ENCODE measurements around the gene CLPX. TPM values are rescaled to one million over a fixed set of nuclear protein-coding genes. Genes with fewer than 3 reads are reported as not detected.
"Not testable (repeated sequence)": the region's sequence is repeated elsewhere in the genome, so short reads cannot be mapped to it uniquely, and the experiment has no call there.

CLPX gene
- total and polyA plus RNA-seq, 4 donors, result 45.2 to 55.2 (median 47.5) TPM

GRCh38 chr15:65156692-65157091, 28.4 kb downstream of the CLPX start:
- Histone ChIP-seq H3K27ac (ENCODE audit: low read depth, low read length) (no peak overlapping the region), H3K27me3 (ENCODE audit: control insufficient read depth, insufficient read depth, low read length) (no peaks in the 10 kb centered on the region), H3K4me1 (ENCODE audit: control insufficient read depth, insufficient read depth, low read length) (no peaks in the 10 kb centered on the region), H3K36me3 (ENCODE audit: control insufficient read depth, insufficient read depth, low read length) (peaks cover 19% of the 10 kb centered on the region), H3K9me3 (ENCODE audit: control insufficient read depth, insufficient read depth, low read length) (no peaks in the 10 kb centered on the region), H3K4me3 (ENCODE audit: low read depth, low read length) (no peak overlapping the region)
- DNase-seq (ENCODE audit: low read depth in 4 of 6, low spot score in 6 of 6), result peak in 1 of 6 donors; percentile 19
- no CpG with 5 or more reads among the region's 5 CpGs for WGBS (ENCODE audit: insufficient coverage)

- Histone ChIP-seq H3K9me3 (ENCODE audit: control insufficient read depth, insufficient read depth, low read length) (no peaks in the 10 kb centered on the region), H3K27me3 (ENCODE audit: control insufficient read depth, insufficient read depth, low read length) (no peaks in the 10 kb centered on the region), H3K27ac (ENCODE audit: low read depth, low read length) (no peak overlapping the region), H3K4me1 (ENCODE audit: control insufficient read depth, insufficient read depth, low read length) (no peaks in the 10 kb centered on the region), H3K36me3 (ENCODE audit: control insufficient read depth, insufficient read depth, low read length) (peaks cover 22% of the 10 kb centered on the region), H3K4me3 (ENCODE audit: low read depth, low read length) (no peak overlapping the region)
- DNase-seq (ENCODE audit: low read depth in 4 of 6, low spot score in 6 of 6), result no peak
- WGBS (ENCODE audit: insufficient coverage), result 77% methylated on average over 2 of the region's 6 CpGs
These were observed 30.4 kb downstream of the CLPX start for GRCh38 chr15:65154720-65155119.

- Histone ChIP-seq H3K4me1 (ENCODE audit: control insufficient read depth, insufficient read depth, low read length) (no peaks in the 10 kb centered on the region), H3K27ac (ENCODE audit: low read depth, low read length) (no peak overlapping the region), H3K36me3 (ENCODE audit: control insufficient read depth, insufficient read depth, low read length) (peaks cover 16% of the 10 kb centered on the region), H3K27me3 (ENCODE audit: control insufficient read depth, insufficient read depth, low read length) (no peaks in the 10 kb centered on the region), H3K9me3 (ENCODE audit: control insufficient read depth, insufficient read depth, low read length) (no peaks in the 10 kb centered on the region), H3K4me3 (ENCODE audit: low read depth, low read length) (no peak overlapping the region)
- DNase-seq (ENCODE audit: low read depth in 4 of 6, low spot score in 6 of 6), result no peak
- WGBS (ENCODE audit: insufficient coverage), result no CpG with 5 or more reads among the region's 3 CpGs
These were observed 37.2 kb downstream of the CLPX start for GRCh38 chr15:65147902-65148301.

GRCh38 chr15:65146438-65146837, 38.7 kb downstream of the CLPX start:
- no peaks in the 10 kb centered on the region for H3K9me3 ChIP-seq (ENCODE audit: control insufficient read depth, insufficient read depth, low read length)
- H3K36me3 ChIP-seq (ENCODE audit: control insufficient read depth, insufficient read depth, low read length), result peaks cover 10% of the 10 kb centered on the region
- WGBS (ENCODE audit: insufficient coverage), result 80% methylated on average over 1 of the region's 4 CpGs
- no peak for DNase-seq (ENCODE audit: low read depth in 4 of 6, low spot score in 6 of 6)
- no peak overlapping the region for H3K27ac ChIP-seq (ENCODE audit: low read depth, low read length)
- no peak overlapping the region for H3K4me3 ChIP-seq (ENCODE audit: low read depth, low read length)
- H3K4me1 ChIP-seq (ENCODE audit: control insufficient read depth, insufficient read depth, low read length), result no peaks in the 10 kb centered on the region
- no peaks in the 10 kb centered on the region for H3K27me3 ChIP-seq (ENCODE audit: control insufficient read depth, insufficient read depth, low read length)

- not testable (repeated sequence) for H3K4me1 ChIP-seq (ENCODE audit: control insufficient read depth, insufficient read depth, low read length); H3K4me3 ChIP-seq (ENCODE audit: low read depth, low read length); H3K36me3 ChIP-seq (ENCODE audit: control insufficient read depth, insufficient read depth, low read length); DNase-seq (ENCODE audit: low read depth in 4 of 6, low spot score in 6 of 6); H3K27ac ChIP-seq (ENCODE audit: low read depth, low read length); H3K27me3 ChIP-seq (ENCODE audit: control insufficient read depth, insufficient read depth, low read length); H3K9me3 ChIP-seq (ENCODE audit: control insufficient read depth, insufficient read depth, low read length)
- WGBS (ENCODE audit: insufficient coverage), result 100% methylated on average over 2 of the region's 6 CpGs
These were observed 46.5 kb downstream of the CLPX start for GRCh38 chr15:65138631-65139030.

- H3K27ac ChIP-seq (ENCODE audit: low read depth, low read length); H3K4me1 ChIP-seq (ENCODE audit: control insufficient read depth, insufficient read depth, low read length); DNase-seq (ENCODE audit: low read depth in 4 of 6, low spot score in 6 of 6); H3K36me3 ChIP-seq (ENCODE audit: control insufficient read depth, insufficient read depth, low read length); H3K27me3 ChIP-seq (ENCODE audit: control insufficient read depth, insufficient read depth, low read length); H3K9me3 ChIP-seq (ENCODE audit: control insufficient read depth, insufficient read depth, low read length); H3K4me3 ChIP-seq (ENCODE audit: low read depth, low read length): not testable (repeated sequence)
- WGBS (ENCODE audit: insufficient coverage), result 100% methylated on average over 2 of the region's 4 CpGs
These were observed 47.2 kb downstream of the CLPX start for GRCh38 chr15:65137893-65138292.

GRCh38 chr15:65137089-65137488, 48.1 kb downstream of the CLPX start:
- not testable (repeated sequence) for H3K27ac ChIP-seq (ENCODE audit: low read depth, low read length); H3K4me3 ChIP-seq (ENCODE audit: low read depth, low read length); H3K9me3 ChIP-seq (ENCODE audit: control insufficient read depth, insufficient read depth, low read length); DNase-seq (ENCODE audit: low read depth in 4 of 6, low spot score in 6 of 6); H3K27me3 ChIP-seq (ENCODE audit: control insufficient read depth, insufficient read depth, low read length); H3K36me3 ChIP-seq (ENCODE audit: control insufficient read depth, insufficient read depth, low read length)
- H3K4me1 ChIP-seq (ENCODE audit: control insufficient read depth, insufficient read depth, low read length), result peaks cover 12% of the 10 kb centered on the region
- WGBS (ENCODE audit: insufficient coverage), result 91% methylated on average over 7 of the region's 7 CpGs

- no peak for DNase-seq (ENCODE audit: low read depth in 4 of 6, low spot score in 6 of 6)
- Histone ChIP-seq H3K4me3 (ENCODE audit: low read depth, low read length) (no peak overlapping the region), H3K36me3 (ENCODE audit: control insufficient read depth, insufficient read depth, low read length) (peaks cover 15% of the 10 kb centered on the region), H3K27me3 (ENCODE audit: control insufficient read depth, insufficient read depth, low read length) (no peaks in the 10 kb centered on the region), H3K9me3 (ENCODE audit: control insufficient read depth, insufficient read depth, low read length) (peaks cover 4% of the 10 kb centered on the region), H3K27ac (ENCODE audit: low read depth, low read length) (no peak overlapping the region), H3K4me1 (ENCODE audit: control insufficient read depth, insufficient read depth, low read length) (peaks cover 16% of the 10 kb centered on the region)
- WGBS (ENCODE audit: insufficient coverage), result 100% methylated on average over 2 of the region's 8 CpGs
These were observed 50.6 kb downstream of the CLPX start for GRCh38 chr15:65134538-65134937.

- Histone ChIP-seq H3K4me1 (ENCODE audit: control insufficient read depth, insufficient read depth, low read length) (peaks cover 16% of the 10 kb centered on the region), H3K4me3 (ENCODE audit: low read depth, low read length) (peak within 1 kb of the TSS; percentile 78), H3K27me3 (ENCODE audit: control insufficient read depth, insufficient read depth, low read length) (no peaks in the 10 kb centered on the region), H3K27ac (ENCODE audit: low read depth, low read length) (peak within 1 kb of the TSS; percentile 86), H3K36me3 (ENCODE audit: control insufficient read depth, insufficient read depth, low read length) (peaks cover 16% of the 10 kb centered on the region), H3K9me3 (ENCODE audit: control insufficient read depth, insufficient read depth, low read length) (peaks cover 4% of the 10 kb centered on the region)
- peak; percentile 91 to 99 (median 95) for DNase-seq (ENCODE audit: low read depth in 4 of 6, low spot score in 6 of 6)
- WGBS (ENCODE audit: insufficient coverage), result under 1% methylated on average over 41 of the region's 45 CpGs
These were observed 51.5 kb downstream of the CLPX start, which contains the start of gene PDCD7 for GRCh38 chr15:65133548-65134200. PDCD7 (minus strand) TSS chr15:65133808; CDS start chr15:65133781, 27 bp downstream.

- Histone ChIP-seq H3K27me3 (ENCODE audit: control insufficient read depth, insufficient read depth, low read length) (no peaks in the 10 kb centered on the region), H3K9me3 (ENCODE audit: control insufficient read depth, insufficient read depth, low read length) (peaks cover 4% of the 10 kb centered on the region), H3K4me3 (ENCODE audit: low read depth, low read length) (peak overlapping the region; percentile 78), H3K4me1 (ENCODE audit: control insufficient read depth, insufficient read depth, low read length) (peaks cover 16% of the 10 kb centered on the region), H3K36me3 (ENCODE audit: control insufficient read depth, insufficient read depth, low read length) (peaks cover 21% of the 10 kb centered on the region), H3K27ac (ENCODE audit: low read depth, low read length) (peak overlapping the region; percentile 86)
- DNase-seq (ENCODE audit: low read depth in 4 of 6, low spot score in 6 of 6), result peak in 2 of 6 donors; percentile 8 to 47
- WGBS (ENCODE audit: insufficient coverage), result under 1% methylated on average over 93 of the region's 93 CpGs
These were observed 52.1 kb downstream of the CLPX start for GRCh38 chr15:65132878-65133547.

Measured in spinal cord (tissue), 10 donors.